GM18499 (cell line): ENCODE results near the gene EPAS1.

Experiments used
- ATAC-seq: cut with Tn5 transposase; IDR thresholded peaks from one replicate; pipeline ENCODE4 v1.9.1; 2021; ENCODE audit warnings: moderate number of reproducible peaks; ENCODE audit not compliant: insufficient read depth, unreplicated experiment

Gene EPAS1

DNA sequence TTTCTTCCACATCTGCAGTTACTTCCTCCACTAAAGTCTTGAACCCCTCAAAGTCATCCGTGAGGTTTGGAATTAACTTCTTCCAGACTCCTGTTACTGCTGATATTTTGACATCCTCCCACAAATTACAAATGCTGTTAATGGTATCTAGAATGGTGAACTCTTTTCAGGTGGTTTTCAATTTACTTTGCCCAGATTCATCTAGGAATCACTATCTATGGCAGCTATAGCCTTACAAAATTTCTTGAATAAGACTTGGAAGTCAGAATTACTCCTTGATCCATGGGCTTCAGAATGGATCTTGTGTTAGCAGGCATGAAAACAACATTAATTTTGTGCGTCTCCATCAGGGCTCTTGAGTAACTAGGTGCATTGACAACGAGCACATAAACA lies 19.9 kb downstream of the EPAS1 start:
- ATAC-seq, result no peak

DNA sequence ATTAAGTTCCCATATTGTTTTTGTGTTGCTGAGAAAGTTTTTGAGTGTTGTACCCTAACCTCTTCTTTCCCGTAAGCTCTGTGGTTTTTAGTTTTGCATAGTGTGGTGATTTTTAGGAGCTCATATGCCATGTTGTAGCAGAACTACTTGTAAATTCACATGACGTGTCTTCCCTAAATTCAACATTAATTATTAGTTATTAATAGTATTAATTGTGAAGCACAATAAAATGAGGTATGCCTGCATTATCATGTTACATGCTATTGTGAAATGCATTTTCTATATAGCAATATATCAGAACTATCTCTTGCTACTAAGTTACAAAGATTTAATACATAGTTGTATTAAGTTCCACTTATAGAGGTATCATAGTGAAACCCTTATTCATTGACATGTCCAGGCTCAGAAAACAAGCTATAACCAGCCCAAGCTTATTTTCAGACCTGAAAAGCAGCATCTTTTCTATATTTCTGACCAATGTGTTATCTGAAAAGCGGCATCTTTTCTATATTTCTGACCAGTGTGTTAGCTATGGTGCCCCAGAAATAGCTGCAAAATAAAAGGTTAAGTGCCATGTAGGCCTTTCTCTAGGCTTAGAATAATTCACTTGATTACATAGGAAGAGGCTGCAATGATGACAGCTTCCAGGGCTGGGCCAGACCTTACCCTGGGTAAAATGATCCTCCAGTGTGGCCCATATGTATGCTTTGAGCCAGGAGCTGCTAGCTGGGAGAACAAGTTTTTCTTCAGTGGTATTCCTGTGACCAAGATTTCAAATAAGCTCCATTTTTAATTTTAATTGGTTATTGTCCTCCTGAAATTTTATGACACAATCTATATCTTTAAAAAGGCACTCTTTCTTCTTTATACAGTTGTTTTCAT lies 21.6 kb downstream of the EPAS1 start:
- ATAC-seq, result no peak

DNA sequence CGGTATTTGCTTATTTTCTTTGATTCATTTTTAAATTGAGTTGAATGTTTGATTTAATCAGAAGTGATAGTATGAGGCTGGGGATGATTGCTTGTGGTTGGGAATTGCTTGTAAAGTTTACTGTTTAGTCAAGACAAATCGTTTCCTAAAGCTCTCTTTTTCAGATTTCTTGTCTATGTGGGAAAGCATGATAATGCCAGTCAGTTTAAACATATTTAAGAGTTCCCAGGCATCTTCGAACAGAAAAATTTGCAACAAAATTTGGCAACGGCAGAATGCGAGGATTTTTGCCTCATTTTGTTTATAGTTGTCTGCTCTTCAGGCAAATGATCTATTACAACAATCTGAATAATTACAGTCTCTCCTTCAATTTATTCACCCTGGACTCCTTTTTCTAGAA lies 22.5 kb downstream of the EPAS1 start:
- no peak for ATAC-seq

DNA sequence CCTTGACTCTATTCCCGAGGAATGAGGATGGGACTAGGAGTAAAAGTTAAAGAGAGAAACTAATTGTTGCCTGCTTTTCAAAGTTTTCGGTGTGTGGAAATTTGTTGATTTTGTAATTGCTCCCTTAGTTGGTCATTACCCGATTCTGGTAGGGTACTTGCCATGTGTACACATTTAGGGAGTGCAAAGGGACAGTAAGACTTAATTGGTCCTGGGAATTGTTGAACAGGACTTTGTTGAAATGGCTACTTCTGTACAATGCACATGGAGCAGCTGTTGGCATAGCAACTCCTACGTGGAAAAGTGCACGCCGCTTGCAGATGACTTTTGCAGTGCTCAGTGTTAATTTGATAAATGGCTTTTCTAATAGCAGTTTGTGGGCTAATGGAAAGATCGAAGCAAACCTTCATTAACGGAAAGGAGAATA lies 22.9 kb downstream of the EPAS1 start:
- no peak for ATAC-seq

DNA sequence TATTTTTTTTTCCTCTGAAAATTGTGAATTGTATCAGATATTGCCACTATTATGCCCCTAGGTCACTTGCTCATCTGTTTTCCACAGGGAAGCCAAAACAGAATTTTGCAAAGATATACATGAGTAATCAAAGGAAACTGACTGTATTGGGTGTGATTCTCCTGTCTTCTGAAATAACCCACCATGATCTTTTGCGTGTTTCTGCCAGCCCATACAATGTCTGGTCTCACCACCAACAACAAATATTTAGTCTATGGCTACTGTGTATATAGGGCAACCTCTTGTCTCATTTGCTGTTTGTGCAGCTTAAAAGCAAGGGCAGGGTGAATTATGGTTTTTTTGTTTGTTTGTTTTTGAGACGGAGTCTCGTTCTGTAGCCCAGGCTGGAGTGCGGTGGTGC lies 26.5 kb downstream of the EPAS1 start:
- ATAC-seq, result no peak

DNA sequence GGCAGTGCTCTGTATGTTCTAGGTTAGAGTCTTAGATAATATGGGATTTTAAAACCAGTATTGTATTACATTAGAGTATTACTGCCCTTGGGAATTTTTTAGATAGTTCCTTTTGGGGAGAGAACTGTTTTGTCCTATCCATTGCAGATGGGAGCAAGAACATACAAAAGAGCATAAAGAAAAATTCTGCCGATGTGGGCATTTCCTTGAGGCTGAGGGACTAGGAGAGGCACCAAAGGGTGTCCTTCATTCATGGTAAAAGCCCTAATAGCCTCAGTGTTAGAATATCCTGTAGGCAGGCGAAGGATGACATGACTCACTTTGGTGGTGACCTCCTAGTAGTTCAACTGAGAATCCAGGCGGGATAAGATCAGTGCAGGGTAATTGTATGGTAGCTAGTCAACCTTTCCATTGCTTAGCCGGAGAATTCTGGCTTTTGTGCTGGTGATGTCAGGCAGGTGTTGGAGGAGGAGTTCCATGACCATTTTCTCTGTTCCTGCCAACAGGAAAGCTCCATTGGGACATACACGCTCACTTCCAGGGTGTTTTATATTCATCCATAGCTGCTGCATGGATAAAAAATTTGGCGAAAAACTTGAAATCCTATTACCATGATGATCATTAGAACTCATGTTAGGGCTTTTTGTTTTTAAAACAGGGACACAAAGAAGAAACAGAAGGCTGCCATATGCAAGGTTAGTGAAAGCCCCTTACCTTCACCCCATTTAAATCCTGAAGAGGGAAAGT lies 28.1 kb downstream of the EPAS1 start:
- ATAC-seq, result no peak

DNA sequence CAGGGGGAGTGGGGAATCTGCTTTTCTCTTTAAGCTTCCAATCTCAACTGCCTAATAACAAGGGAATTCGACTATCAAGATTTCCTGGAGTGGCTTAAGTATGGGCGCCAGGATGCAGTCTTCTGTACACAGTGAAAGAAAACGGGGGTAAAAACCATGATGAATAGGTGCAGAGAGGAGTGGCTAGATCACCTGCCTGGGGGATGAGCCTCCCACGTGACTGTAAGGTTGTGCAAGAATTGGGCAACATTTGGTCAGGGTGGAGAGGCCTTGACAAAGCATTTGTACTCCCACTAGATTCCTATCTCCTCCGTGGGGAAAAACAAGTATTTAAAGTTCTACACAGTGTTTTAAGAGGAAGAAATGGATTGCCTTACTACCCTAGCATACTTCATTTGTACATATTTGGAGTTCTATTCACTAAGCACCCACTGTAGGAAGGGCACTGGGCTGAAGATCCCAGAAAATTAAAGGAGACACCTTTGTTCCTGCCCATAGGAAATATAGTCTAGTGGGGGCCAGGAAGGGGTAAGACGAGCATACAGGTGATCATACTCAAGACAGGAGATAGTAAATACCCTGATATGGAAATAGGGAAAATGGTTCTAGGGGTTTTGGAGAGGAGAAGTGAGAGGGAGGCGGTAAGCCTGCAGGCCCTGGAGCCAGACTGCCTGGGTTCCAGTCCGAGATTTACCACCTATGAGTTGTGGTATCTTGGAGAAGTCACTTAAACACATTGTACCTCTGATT lies 29.2 kb downstream of the EPAS1 start:
- ATAC-seq, result no peak

DNA sequence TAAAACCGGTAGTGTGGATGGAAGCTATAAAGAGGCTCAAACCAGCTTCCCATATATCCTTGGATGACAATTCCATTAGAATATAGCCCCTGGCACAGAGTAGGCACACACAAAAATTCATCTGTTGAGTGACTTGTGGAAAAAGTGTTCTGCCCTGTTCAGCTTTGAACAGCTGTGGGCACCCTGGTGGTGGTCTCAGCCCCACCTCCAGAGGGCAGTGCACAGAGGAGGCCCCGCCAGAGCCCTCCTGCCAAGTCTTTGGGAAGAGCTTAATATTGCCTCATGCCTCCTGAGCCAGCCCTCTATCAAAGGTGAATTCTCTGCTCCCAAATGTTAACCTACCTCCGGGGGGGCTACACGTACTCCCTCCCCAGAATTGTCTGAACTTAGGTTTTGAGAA lies 30.4 kb downstream of the EPAS1 start:
- ATAC-seq, result no peak

DNA sequence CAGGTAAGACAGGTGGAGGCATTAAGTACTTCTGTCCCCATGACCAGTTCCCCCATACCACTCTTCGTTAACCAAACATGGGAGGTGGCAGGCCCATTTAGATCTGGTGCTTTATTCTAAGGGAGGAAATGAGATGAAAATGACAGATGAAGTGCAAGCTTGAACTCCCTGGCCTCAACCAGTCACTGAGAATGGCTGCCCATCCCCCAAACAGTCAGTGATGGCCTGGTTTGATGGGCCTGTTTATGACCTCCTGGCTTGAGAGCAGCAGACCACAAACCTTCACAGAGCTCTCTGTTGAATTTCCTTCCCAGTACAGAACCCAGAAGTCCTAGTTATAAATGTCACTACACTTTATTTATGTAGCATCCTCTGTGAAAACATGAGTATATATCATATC lies 31.1 kb downstream of the EPAS1 start:
- ATAC-seq, result no peak

DNA sequence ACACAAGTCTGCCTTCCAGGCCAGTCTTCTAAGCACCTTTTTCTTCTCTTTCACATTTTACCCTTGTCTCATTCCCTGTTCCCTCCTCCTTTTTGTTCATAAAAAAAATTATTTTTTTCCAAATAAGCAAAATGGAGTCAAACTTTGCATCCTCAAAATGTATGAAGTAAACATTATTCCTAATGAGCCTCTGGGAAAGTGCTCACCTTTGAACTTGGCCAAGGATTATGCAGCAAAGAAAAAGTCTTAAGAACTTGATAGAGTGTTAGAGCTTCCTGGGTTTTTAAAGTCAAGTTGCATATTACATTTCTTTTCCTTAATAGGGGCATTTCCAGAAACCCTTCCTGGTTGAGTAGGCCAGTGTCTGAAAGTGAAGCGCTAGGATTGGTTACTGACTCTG lies 31.6 kb downstream of the EPAS1 start:
- ATAC-seq, result no peak

DNA sequence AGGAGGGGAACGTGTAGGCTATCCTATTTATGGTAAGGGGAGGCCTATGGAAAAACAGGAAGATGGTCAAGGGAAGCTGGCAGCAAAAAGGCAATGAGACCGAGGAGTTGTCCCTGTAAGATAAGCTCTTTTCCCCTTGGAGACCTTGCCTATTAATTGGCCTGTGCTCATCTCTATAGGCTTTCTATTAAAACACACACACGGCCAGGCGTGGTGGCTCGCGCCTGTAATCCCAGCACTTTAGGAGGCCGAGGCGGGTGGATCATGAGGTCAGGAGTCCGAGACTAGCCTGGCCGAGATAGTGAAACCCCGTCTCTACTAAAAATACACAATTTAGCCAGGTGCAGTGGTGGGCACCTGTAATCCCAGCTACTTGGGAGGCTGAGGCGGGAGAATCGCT lies 32.1 kb downstream of the EPAS1 start:
- no peak for ATAC-seq

DNA sequence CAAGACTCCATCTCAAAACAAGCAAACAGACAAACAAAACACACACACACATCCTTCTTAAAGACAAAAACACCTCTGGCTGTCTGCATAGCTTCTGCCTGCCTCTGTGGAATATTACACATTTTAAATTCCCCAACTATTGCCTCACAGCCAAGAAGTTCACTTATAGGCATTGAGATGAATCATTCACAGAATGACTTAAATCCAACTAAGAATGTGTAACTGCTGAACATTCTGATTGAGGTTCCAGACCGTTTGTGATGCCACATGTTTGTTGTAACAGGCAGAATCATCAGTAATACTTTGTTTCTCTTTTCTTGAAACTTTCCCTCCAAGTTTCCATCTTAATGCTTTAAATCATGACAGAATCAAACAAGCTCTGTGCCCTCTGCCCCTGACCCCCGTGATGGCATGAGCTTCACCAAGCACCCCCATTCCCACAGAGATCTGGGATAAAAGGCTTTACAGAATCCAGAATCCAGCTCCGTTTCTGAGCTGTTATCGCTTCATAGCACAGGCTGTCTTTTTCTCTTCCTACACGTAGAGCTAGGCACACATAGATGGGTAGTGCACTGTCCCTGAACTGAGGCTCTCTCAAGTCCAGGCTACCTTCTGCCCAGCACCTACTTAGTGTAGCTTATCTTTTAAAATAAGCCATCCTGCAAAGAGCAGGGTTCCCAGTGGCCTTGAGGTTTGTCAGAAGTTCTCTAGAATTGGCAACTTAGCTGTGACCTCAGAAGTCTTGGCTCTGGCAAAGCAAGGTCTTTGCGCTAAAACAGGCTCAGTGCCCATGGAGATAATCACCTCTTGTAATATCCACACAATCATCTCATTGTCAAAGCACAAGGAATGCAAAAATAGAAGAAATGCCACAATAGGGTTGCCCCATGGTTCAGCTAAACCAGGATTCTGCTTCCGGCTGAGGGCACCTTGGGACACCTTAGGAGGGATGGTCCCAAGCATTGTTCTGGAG lies 32.9 kb downstream of the EPAS1 start:
- ATAC-seq, result no peak

DNA sequence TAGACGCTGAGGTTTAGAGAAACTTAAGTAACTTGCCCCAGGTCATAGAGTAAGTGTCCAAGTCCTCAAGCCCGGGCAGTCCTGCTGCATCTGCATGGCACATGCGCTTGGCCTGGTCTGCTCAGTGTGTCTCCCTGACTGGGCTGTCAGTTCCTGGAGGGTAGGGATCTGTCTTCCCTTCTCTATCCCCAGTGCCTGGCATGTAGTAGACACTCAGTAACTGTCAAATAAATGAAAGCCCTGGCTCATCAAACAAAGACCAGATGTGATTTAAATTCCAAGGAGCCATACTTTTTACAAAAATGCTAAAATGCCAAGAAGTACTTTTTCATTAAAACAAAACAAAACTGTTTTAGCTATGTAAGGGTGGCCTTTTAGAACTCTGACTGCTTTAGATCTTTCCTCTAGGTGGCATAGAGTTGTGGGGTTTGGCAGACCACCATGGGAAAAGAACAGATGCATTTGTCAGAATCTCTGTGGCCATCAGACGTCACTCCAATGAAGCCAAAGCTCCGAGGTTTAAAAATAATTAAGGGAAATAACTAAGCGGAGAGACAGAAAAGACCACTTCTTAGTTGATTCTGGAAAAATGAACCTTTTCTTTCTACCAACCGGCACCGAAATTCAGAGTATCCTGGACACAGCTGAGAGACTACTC lies 34.0 kb downstream of the EPAS1 start:
- ATAC-seq, result no peak

DNA sequence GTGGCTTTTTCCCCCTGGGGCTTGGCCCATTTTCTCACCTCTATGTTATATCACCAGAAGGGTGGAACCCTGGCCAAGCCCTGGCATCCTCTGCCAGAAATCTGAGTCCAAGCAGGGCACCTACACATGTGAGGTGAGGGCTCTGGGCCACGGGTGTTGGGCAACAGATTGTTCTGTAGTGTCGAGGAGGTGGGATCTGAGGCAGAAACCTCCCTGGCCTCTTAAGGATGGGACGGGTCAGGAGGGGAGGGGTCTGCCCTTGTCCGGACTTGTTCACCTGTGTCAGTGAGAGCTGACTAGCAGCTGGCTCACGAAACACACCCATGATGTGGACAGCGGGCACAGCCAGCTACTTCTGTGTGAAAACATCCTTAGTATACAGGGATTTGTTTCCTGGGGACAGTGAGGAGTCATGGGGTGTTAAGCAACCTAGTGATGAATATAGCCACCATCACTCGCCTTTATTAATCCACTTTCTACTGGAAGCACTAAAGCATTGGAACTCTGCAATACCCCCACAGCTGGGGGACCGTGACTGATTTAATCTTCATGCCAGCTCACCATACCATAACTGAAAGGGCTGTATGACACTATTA lies 35.6 kb downstream of the EPAS1 start:
- no peak for ATAC-seq

DNA sequence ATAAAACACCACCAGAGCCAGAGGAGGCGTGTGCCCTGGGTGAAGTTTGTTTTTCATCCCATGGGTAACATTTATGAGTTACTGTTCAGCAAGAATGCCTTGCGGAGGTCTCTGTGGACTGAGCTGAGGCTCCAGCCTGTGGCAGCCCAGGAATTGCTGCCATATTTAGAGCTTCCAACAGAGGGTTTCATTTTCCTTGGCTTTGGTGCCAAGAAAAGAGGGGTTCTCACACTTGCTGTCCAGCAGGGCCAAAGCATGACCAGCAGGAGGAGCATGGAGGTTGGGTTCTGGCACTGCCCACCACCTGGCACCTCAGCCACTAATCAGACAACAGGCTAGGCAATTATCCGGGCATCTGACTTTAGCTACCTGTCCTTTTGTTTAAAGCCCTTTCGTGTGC lies 36.7 kb downstream of the EPAS1 start:
- ATAC-seq, result no peak

DNA sequence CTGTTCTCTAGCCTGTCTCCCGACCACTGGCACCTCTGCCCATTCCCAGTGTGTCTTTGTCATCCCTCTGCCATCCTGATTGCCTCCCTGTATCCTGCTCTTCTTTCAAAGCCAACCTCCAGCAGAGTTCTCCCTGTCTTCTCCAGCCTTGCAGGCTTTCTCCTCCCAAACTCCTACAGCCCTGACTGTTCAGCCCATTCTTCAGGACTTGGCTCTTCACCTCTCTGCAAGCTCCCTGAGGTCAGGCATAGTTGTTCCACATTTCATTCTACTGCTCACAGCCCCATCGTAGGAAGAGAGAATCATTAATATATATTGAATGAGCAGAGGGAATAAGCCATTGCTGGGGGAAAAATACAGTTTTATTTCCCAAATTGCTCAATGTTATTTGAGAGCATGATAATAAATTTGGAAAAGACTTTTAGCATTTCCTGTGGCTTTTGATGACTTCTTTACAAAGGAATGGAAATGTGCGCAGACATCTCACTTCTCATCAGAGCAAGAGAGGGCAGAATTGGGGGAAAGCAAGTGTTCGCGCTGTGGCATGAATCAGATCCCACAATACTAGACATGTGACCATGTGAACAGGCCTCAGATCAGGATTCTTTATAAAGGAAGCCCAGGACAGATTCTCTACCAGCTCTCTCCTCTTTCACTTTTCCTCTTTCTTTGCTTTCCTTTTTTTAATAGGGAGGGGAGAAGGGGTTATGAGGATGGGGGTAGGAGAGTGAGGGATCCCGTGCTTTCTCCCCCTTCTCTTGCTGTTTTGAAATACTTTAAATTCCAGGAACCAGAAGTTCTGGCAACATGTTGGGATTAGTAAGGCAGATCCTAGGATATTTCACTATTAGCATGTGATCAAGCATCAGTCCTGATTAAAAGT lies 37.4 kb downstream of the EPAS1 start:
- ATAC-seq, result no peak

DNA sequence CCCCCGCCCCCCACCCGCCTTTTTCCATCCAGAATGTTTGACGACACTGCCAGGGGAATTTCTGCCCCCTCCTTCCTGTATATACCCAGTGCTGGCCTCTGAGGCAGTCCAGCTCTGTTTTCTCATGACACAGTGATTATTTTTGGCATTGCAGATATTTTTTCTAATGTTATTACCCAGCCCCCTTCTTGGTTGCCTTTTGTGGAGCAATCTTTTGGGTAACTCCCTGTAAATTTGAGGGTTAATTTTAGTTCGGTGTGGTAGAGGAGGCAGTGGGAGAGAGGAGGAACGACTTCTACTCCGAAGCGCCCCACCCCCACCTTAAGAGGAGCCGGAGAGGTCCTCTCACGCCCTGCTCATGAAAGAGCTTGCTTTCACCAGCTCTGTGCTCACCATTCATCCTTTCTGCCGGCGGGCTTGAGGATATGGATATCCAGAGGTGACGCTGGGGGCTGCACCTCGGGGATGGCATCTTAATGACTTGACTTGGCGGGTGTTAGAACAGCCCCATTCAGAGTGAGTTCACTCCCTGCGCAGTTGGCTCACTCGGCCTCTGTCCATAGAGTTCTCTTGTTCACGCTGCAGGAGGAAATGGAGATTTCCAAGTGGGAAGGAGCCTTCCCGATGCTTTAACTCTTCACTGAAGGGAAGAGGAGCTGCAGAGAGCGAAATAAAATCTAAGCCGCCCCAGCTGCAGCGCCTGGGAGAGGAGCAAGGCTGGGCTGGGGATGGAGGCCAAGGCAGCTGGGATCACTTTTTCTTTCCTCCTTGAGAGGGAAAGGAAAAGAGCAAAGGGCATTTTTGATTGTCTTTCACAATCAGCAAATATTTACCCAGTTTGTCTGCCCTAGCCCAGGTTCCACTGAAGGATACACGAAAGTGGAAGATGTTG lies 38.4 kb downstream of the EPAS1 start:
- no peak for ATAC-seq
